Right ventricle myocardium inferior (tissue), 1 donor: ENCODE measurements around the gene EFNB1. TPM values are rescaled to one million over a fixed set of nuclear protein-coding genes. Genes with fewer than 3 reads are reported as not detected.

ENCODE experiments used
- ATAC-seq: fragments of 200-7000 bp; cut with Tn5 transposase; one replicate; pipeline ENCODE4 v1.9.1; 2020; ENCODE audit warnings: mild to moderate bottlenecking, moderate library complexity
- DNase-seq: peaks from one replicate; pipeline ENCODE4 v3.0.0; 2021; ENCODE audit errors: missing footprints
- intact Hi-C: fragments of 100-400 bp; cut with DNase I; formaldehyde crosslinking; loops from one replicate; pipeline ENCODE4 v1.11.0; 2022
- total RNA-seq: library from RNA; stranded (reverse); fragmentation: NEBNext Ultra II Directional; extraction: Animal tissue kit (Norgen Biotek cat#: 25700); gene quantifications from one replicate; pipeline ENCODE4 v1.2.1, GENCODE V29; 2021
- donor health status: DM: no; HTN: yes; CAD: no; lungs with severe emphysema.

EFNB1 gene
- total RNA-seq, 1 donor from 2014 or later: 18.0 TPM

- no peak for ATAC-seq
- no peak for DNase-seq
- intact Hi-C loops: no loop called here
Observed at GRCh38 chrX:68839771-68840170, 10.9 kb downstream of the EFNB1 start.

- DNase-seq (no peak), ATAC-seq (no peak)
- intact Hi-C loops: no loop called here
Observed at GRCh38 chrX:68840256-68840655, 11.4 kb downstream of the EFNB1 start.

- intact Hi-C loops: no loop called here
- ATAC-seq (no peak), DNase-seq (no peak)
Observed at GRCh38 chrX:68841251-68842049, 12.6 kb downstream of the EFNB1 start.

- intact Hi-C loops: no loop called here
- DNase-seq (no peak), ATAC-seq (no peak)
Observed at GRCh38 chrX:68842351-68842750, 13.5 kb downstream of the EFNB1 start.

- peak; percentile 54 for ATAC-seq
- intact Hi-C loops: no loop called here
- no peak for DNase-seq
Observed at GRCh38 chrX:68842781-68843581, 14.2 kb downstream of the EFNB1 start.

GRCh38 chrX:68843992-68844391, 15.2 kb downstream of the EFNB1 start:
- intact Hi-C loops: no loop called here
- DNase-seq: no peak
- ATAC-seq: no peak

- no peak for ATAC-seq
- intact Hi-C loops: no loop called here
- DNase-seq: no peak
Observed at GRCh38 chrX:68844581-68844980, 15.8 kb downstream of the EFNB1 start.

GRCh38 chrX:68846536-68846935, 17.7 kb downstream of the EFNB1 start:
- DNase-seq (no peak), ATAC-seq (no peak)
- intact Hi-C loops: no loop called here

- DNase-seq (no peak), ATAC-seq (no peak)
- intact Hi-C loops: no loop called here
Observed at GRCh38 chrX:68847172-68847571, 18.4 kb downstream of the EFNB1 start.

- ATAC-seq: no peak
- intact Hi-C loops: no loop called here
- no peak for DNase-seq
Observed at GRCh38 chrX:68848189-68848940, 19.5 kb downstream of the EFNB1 start.

GRCh38 chrX:68851082-68851481, 22.3 kb downstream of the EFNB1 start:
- DNase-seq: no peak
- intact Hi-C loops: no loop called here
- no peak for ATAC-seq

- DNase-seq (no peak), ATAC-seq (no peak)
- intact Hi-C loops: no loop called here
Observed at GRCh38 chrX:68852046-68852445, 23.2 kb downstream of the EFNB1 start.

GRCh38 chrX:68853665-68854251, 24.9 kb downstream of the EFNB1 start:
- intact Hi-C loops: no loop called here
- DNase-seq (no peak), ATAC-seq (no peak)

GRCh38 chrX:68865300-68865699, 36.5 kb downstream of the EFNB1 start:
- DNase-seq (no peak), ATAC-seq (no peak)
- intact Hi-C loops: no loop called here

GRCh38 chrX:68865926-68866325, 37.1 kb downstream of the EFNB1 start:
- intact Hi-C loops: no loop called here
- DNase-seq (no peak), ATAC-seq (no peak)

GRCh38 chrX:68867458-68868112, 38.8 kb downstream of the EFNB1 start:
- intact Hi-C loops: no loop called here
- ATAC-seq: no peak
- DNase-seq: no peak

- no peak for DNase-seq
- intact Hi-C loops: no loop called here
- no peak for ATAC-seq
Observed at GRCh38 chrX:68868316-68868715, 39.5 kb downstream of the EFNB1 start.

- no peak for ATAC-seq
- DNase-seq: no peak
- intact Hi-C loops: no loop called here
Observed at GRCh38 chrX:68868902-68869800, 40.3 kb downstream of the EFNB1 start.
